GM23338 (cell line): ENCODE data around the gene THSD4. TPM values are rescaled to one million over a fixed set of nuclear protein-coding genes. Genes with fewer than 3 reads are reported as not detected.

Source experiments
- ATAC-seq: fragments of 200-7000 bp; cut with Tn5 transposase; 3 replicates; pipeline ENCODE4 v1.9.1; 2020
- DNase-seq: peaks from one replicate; pipeline ENCODE4 v3.0.0-alpha.2; 2015; ENCODE audit warnings: low spot score
- H2AFZ ChIP-seq: fragments of 200-600 bp; sonication (generic); 2 replicates; pipeline ENCODE4 v1.8.0; 2016; ENCODE audit warnings: antibody characterized with exemption, mild to moderate bottlenecking, moderate library complexity
- H3F3A ChIP-seq: fragments of 200-600 bp; sonication (generic); replicated peaks from 2 replicates; pipeline ENCODE4 v1.8.0; 2017; ENCODE audit warnings: antibody characterized with exemption, mixed run types, low read depth
- H3K27ac ChIP-seq: fragments of 200-600 bp; sonication (generic); 2 replicates; pipeline ENCODE4 v1.6.1; 2016; ENCODE audit warnings: low read depth
- H3K27me3 ChIP-seq: fragments of 200-600 bp; sonication (generic); 2 replicates; pipeline ENCODE4 v1.8.0; 2016; ENCODE audit warnings: mild to moderate bottlenecking, mixed run types, moderate library complexity; ENCODE audit not compliant: insufficient read depth
- H3K36me3 ChIP-seq: fragments of 200-600 bp; sonication (generic); 2 replicates; pipeline ENCODE4 v1.8.0; 2016; ENCODE audit warnings: mild to moderate bottlenecking; ENCODE audit not compliant: insufficient read depth
- H3K4me1 ChIP-seq: fragments of 200-600 bp; sonication (generic); 2 replicates; pipeline ENCODE4 v1.8.0; 2016; ENCODE audit warnings: mild to moderate bottlenecking, moderate library complexity; ENCODE audit not compliant: insufficient read depth
- H3K4me2 ChIP-seq: fragments of 200-600 bp; sonication (generic); 2 replicates; pipeline ENCODE4 v1.7.1; 2017; ENCODE audit warnings: mixed run types
- H3K4me3 ChIP-seq: fragments of 200-600 bp; sonication (generic); 2 replicates; pipeline ENCODE4 v1.6.1; 2016; ENCODE audit warnings: mixed run types
- H3K79me2 ChIP-seq: fragments of 200-600 bp; sonication (generic); replicated peaks from 2 replicates; pipeline ENCODE4 v1.8.0; 2017; ENCODE audit warnings: mild to moderate bottlenecking; ENCODE audit not compliant: insufficient read depth
- H3K9me2 ChIP-seq: fragments of 200-600 bp; sonication (generic); 2 replicates; pipeline ENCODE4 v1.8.0; 2017; ENCODE audit not compliant: insufficient read depth
- H4K20me1 ChIP-seq: fragments of 200-600 bp; sonication (generic); replicated peaks from 2 replicates; pipeline ENCODE4 v1.8.0; 2017; ENCODE audit warnings: mild to moderate bottlenecking; ENCODE audit not compliant: insufficient read depth
- H3K27ac Mint-ChIP-seq: 2 replicates; pipeline ENCODE4 v1.8.0; 2020; ENCODE audit warnings: inconsistent platforms, mild to moderate bottlenecking, moderate library complexity, mixed read lengths
- H3K27me3 Mint-ChIP-seq: 3 replicates; pipeline ENCODE4 v1.8.0; 2022; ENCODE audit warnings: low read depth, mild to moderate bottlenecking, moderate library complexity, mixed read lengths, inconsistent platforms; ENCODE audit not compliant: insufficient read depth, poor library complexity
- H3K36me3 Mint-ChIP-seq: 3 replicates; pipeline ENCODE4 v1.8.0; 2021; ENCODE audit warnings: low read depth, mild to moderate bottlenecking, inconsistent platforms, moderate library complexity, mixed read lengths
- H3K4me1 Mint-ChIP-seq: 3 replicates; pipeline ENCODE4 v1.8.0; 2020; ENCODE audit warnings: mild to moderate bottlenecking, inconsistent platforms, mixed read lengths
- H3K4me3 Mint-ChIP-seq: 3 replicates; pipeline ENCODE4 v1.8.0; 2021; ENCODE audit warnings: moderate library complexity, mild to moderate bottlenecking, inconsistent platforms, mixed read lengths
- H3K9me3 Mint-ChIP-seq: 3 replicates; pipeline ENCODE4 v1.8.0; 2020; ENCODE audit warnings: moderate library complexity, mild to moderate bottlenecking, inconsistent platforms, mixed read lengths
- CREB1 ChIP-seq: fragments of 250-450 bp; sonication (Bioruptor Pico); IDR thresholded peaks from 2 replicates; pipeline ENCODE4 v1.5.0; 2020; ENCODE audit warnings: low read depth, mild to moderate bottlenecking, moderate library complexity
- CTCF ChIP-seq, 2 experiments: fragments of 200-600 bp in 1 of 2; sonication (generic) in 1 of 2; conservative IDR thresholded peaks; 2 replicates each; pipeline versions ENCODE4 v1.5.1 to v1.6.1; 2016 to 2017; ENCODE audit warnings: antibody characterized with exemption in 2 of 2, low read depth in 2 of 2, mild to moderate bottlenecking in 2 of 2, moderate library complexity in 1 of 2
- ETS1 ChIP-seq: IDR thresholded peaks from 2 replicates; pipeline ENCODE4 v1.6.1; 2016; ENCODE audit warnings: antibody characterized with exemption
- EZH2 ChIP-seq: fragments of 200-600 bp; sonication (generic); IDR thresholded peaks from one replicate; pipeline ENCODE4 v1.8.0; 2017; ENCODE audit warnings: antibody characterized with exemption, mild to moderate bottlenecking, low read depth; ENCODE audit not compliant: unreplicated experiment
- EZH2phosphoT487 ChIP-seq: fragments of 200-600 bp; sonication (generic); IDR thresholded peaks from one replicate; pipeline ENCODE4 v1.8.1; 2018; ENCODE audit warnings: antibody characterized with exemption; ENCODE audit not compliant: unreplicated experiment
- JUNB ChIP-seq: IDR thresholded peaks from one replicate; pipeline ENCODE4 v1.6.1; 2016; ENCODE audit warnings: antibody characterized with exemption; ENCODE audit not compliant: unreplicated experiment
- NANOG ChIP-seq: IDR thresholded peaks from 2 replicates; pipeline ENCODE4 v1.6.1; 2016; ENCODE audit warnings: antibody characterized with exemption, borderline replicate concordance
- POLR2AphosphoS5 ChIP-seq: IDR thresholded peaks from 2 replicates; pipeline ENCODE4 v1.6.1; 2016; ENCODE audit warnings: antibody characterized with exemption, low read depth
- REST ChIP-seq: IDR thresholded peaks from one replicate; pipeline ENCODE4 v1.6.1; 2018; ENCODE audit warnings: antibody characterized with exemption; ENCODE audit not compliant: unreplicated experiment
- STAT1 ChIP-seq: IDR thresholded peaks from one replicate; pipeline ENCODE4 v1.6.1; 2016; ENCODE audit warnings: antibody characterized with exemption; ENCODE audit not compliant: unreplicated experiment
- ZNF114 ChIP-seq: fragments of 250-450 bp; sonication (Bioruptor Pico); IDR thresholded peaks from 2 replicates; pipeline ENCODE4 v1.5.0; 2020; ENCODE audit warnings: mild to moderate bottlenecking, moderate library complexity
- ZNF331 ChIP-seq: fragments of 250-450 bp; sonication (Bioruptor Pico); IDR thresholded peaks from 2 replicates; pipeline ENCODE4 v1.5.0; 2020; ENCODE audit warnings: low read depth, mild to moderate bottlenecking, moderate library complexity
- ZNF462 ChIP-seq: fragments of 250-450 bp; sonication (Bioruptor Pico); IDR thresholded peaks from 2 replicates; pipeline ENCODE4 v1.5.0; 2020; ENCODE audit warnings: mild to moderate bottlenecking, moderate library complexity
- polyA plus RNA-seq: library from polyadenylated mRNA; unstranded; fragments of >200 nt; fragmentation: Nextera tagmentation; extraction: Ambion mirVana; gene quantifications from 2 replicates; pipeline ENCODE4 v1.2.1, GENCODE V29; 2016
- total RNA-seq: library from RNA; depleted of rRNA; stranded (reverse); fragments of >200 nt; shearing (Covaris generic); gene quantifications from 2 replicates; pipeline ENCODE4 v1.2.3, GENCODE V29; 2014

The THSD4 gene
- total and polyA plus RNA-seq, 2 experiments from 2014 or later: 2.0 to 7.4 TPM

- H3K36me3 ChIP-seq: no peaks in the 10 kb centered on the region
- no peak for ATAC-seq
- Mint-ChIP-seq H3K27me3 (no peaks in the 10 kb centered on the region), H3K27ac (no peak overlapping the region), H3K36me3 (peaks cover 28% of the 10 kb centered on the region), H3K4me1 (peaks cover 13% of the 10 kb centered on the region), H3K4me3 (no peak overlapping the region), H3K9me3 (peaks cover 45% of the 10 kb centered on the region)
- H3K27ac ChIP-seq: no peak overlapping the region; the same call in 1 of the 2 replicates
- H2AFZ ChIP-seq: no peak overlapping the region
- no peaks in the 10 kb centered on the region for H3F3A ChIP-seq
- no peak overlapping the region for H3K4me3 ChIP-seq
- no peak for TF ChIP-seq ZNF462
- TF ChIP-seq EZH2: no peak
- no peak for TF ChIP-seq ZNF331 (CRISPR knock-in tag)
- no peak for TF ChIP-seq POLR2AphosphoS5
- TF ChIP-seq EZH2phosphoT487: no peak
- TF ChIP-seq JUNB: no peak
- no peak for TF ChIP-seq NANOG
- no peak for TF ChIP-seq STAT1
- TF ChIP-seq CREB1 (CRISPR knock-in tag): no peak
- TF ChIP-seq CTCF (conservative IDR thresholded peaks at IDR 0.05; ENCODE audit: low read depth in 2 of 2): no peak
- TF ChIP-seq REST: no peak
- TF ChIP-seq ZNF114 (CRISPR knock-in tag): no peak
- TF ChIP-seq ETS1: no peak
- no peak overlapping the region for H3K4me2 ChIP-seq
- no peak for DNase-seq
- H3K9me2 ChIP-seq: peaks cover 19% of the 10 kb centered on the region
- H3K27me3 ChIP-seq: no peaks in the 10 kb centered on the region
- no peaks in the 10 kb centered on the region for H4K20me1 ChIP-seq
- no peaks in the 10 kb centered on the region for H3K79me2 ChIP-seq
- peaks cover 11% of the 10 kb centered on the region for H3K4me1 ChIP-seq
These were observed 259.5 kb downstream of the THSD4 start for GRCh38 chr15:71374607-71375352.
